NOMO-1 treated with DMSO at 0.1 percent for 48 hours (cell line): ENCODE data around the gene POM121.
"Not testable (repeated sequence)": the region's sequence is repeated elsewhere in the genome, so short reads cannot be mapped to it uniquely, and the experiment has no call there.

Source experiments
- DNase-seq: peaks from one replicate; lab custom pipeline; 2025; ENCODE audit not compliant: unreplicated experiment; lab: John Stamatoyannopoulos, UW

The POM121 gene

GRCh38 chr7:72995484-72995883, 70.6 kb downstream of the POM121 start:
- DNase-seq: not testable (repeated sequence)

- DNase-seq: not testable (repeated sequence)
Measured at GRCh38 chr7:72997447-72997846, 72.6 kb downstream of the POM121 start.

- not testable (repeated sequence) for DNase-seq
Measured at GRCh38 chr7:72997887-72998468, 73.1 kb downstream of the POM121 start.
